ENCODE results near the gene HMOX1. TPM values are rescaled to one million over a fixed set of nuclear protein-coding genes. Genes with fewer than 3 reads are reported as not detected.

Gene HMOX1
- total and polyA plus RNA-seq, 2 of the 8 experiments (the other 6 are each of a cell fraction or from before 2014, with no cell fraction given): 25.0 to 41.6 TPM

- Histone ChIP-seq H3K9me3 (ENCODE audit: insufficient read depth in 2 of 2, low read depth in 1 of 2, low read length in 1 of 2) (no peaks in the 10 kb centered on the region), H3K79me1 (ENCODE audit: low read depth, low read length) (no peaks in the 10 kb centered on the region), H2BK15ac (ENCODE audit: low read length) (no peak overlapping the region), H3K9ac (replicated peaks in 1 of 4; ENCODE audit: extremely low read depth in 1 of 4, low read depth in 3 of 4, low read length in 3 of 4) (no peak overlapping the region), H3K4ac (replicated peaks; ENCODE audit: insufficient read length, low read depth, low read length) (no peak overlapping the region), H4K91ac (replicated peaks; ENCODE audit: insufficient read length, low read length) (no peak overlapping the region), H3K23me2 (ENCODE audit: low read depth, low read length) (peaks cover 13% of the 10 kb centered on the region; the same call in 1 of the 2 replicates), H3K27me3 (replicated peaks in 1 of 4; ENCODE audit: control insufficient read depth in 3 of 4, extremely low read depth in 1 of 4, insufficient read depth in 3 of 4, low read length in 3 of 4) (no peaks in the 10 kb centered on the region), H2AFZ (ENCODE audit: low read length) (no peak overlapping the region), H4K8ac (ENCODE audit: extremely low read depth, insufficient read depth, low read length) (no peak overlapping the region), H3K4me3 (ENCODE audit: extremely low read depth in 1 of 4, insufficient read depth in 2 of 4, low read depth in 3 of 4, low read length in 4 of 4) (no peak overlapping the region), H2AK5ac (ENCODE audit: low read depth, low read length) (no peak overlapping the region), H2BK12ac (ENCODE audit: low read depth, low read length) (no peak overlapping the region), H3K79me2 (ENCODE audit: control insufficient read depth in 1 of 2, insufficient read depth in 2 of 2, low read length in 2 of 2) (no peaks in the 10 kb centered on the region), H2BK120ac (replicated peaks; ENCODE audit: low read depth, low read length) (no peak overlapping the region), H3K56ac (replicated peaks; ENCODE audit: insufficient read length, low read depth, low read length) (no peak overlapping the region), H4K20me1 (replicated peaks in 1 of 2; ENCODE audit: control insufficient read depth in 1 of 2, insufficient read depth in 2 of 2, low read length in 2 of 2) (peaks cover 1 to 2% of the 10 kb centered on the region in 2 experiments), H3K14ac (ENCODE audit: insufficient read length) (no peak overlapping the region), H3K27ac (ENCODE audit: low read depth, low read length) (no peak overlapping the region), H4K5ac (ENCODE audit: insufficient read length, low read depth, low read length) (no peak overlapping the region), H3K18ac (ENCODE audit: extremely low read depth, low read length) (no peak overlapping the region), H3K23ac (ENCODE audit: insufficient read length) (no peak overlapping the region), H2BK5ac (ENCODE audit: low read depth, low read length) (no peak overlapping the region), H3K36me3 (ENCODE audit: control insufficient read depth in 2 of 4, insufficient read depth in 4 of 4, low read length in 3 of 4) (0 out of 8 replicates have a peak, but pooled peaks cover 0 to 3% (median 0%) of the 10 kb centered on the region in 4 experiments), H3K4me2 (ENCODE audit: insufficient read depth in 1 of 2, low read depth in 2 of 2, low read length in 2 of 2) (no peak overlapping the region), H3K4me1 (replicated peaks in 1 of 4; ENCODE audit: control insufficient read depth in 3 of 4, insufficient read depth in 4 of 4, low read length in 3 of 4) (peaks cover 0 to 9% (median under 1%) of the 10 kb centered on the region in 4 experiments; a peak in 4 of 7 replicates), H2BK20ac (ENCODE audit: low read length) (no peak overlapping the region)
- FAIRE-seq: no peak
- CTCF ChIA-PET (ENCODE audit: partially characterized antibody): interaction anchor here (1.9 kb wide), 1 partner anchor 10 kb away, joined by 4 read pairs; no protein-coding TSS in a partner anchor
- WGBS, 2 experiments (ENCODE audit: extremely low coverage in 1 of 2, insufficient coverage in 1 of 2, insufficient read length in 1 of 2, insufficient replicate concordance in 2 of 2, low coverage in 1 of 2, low lambda C conversion rate in 2 of 2, missing lambda C conversion rate in 1 of 2): 88% methylated on average over 5 of the region's 9 CpGs; no CpG with 5 or more reads in 1 of the 2 experiments
- no peak for DNase-seq (ENCODE audit: low read depth in 1 of 2, low spot score in 2 of 2)
- TF ChIP-seq CEBPB (IDR thresholded peaks at IDR 0.05; ENCODE audit: low read depth, low read length) (0 out of 2 replicates have a peak, but pooled peaks have one; percentile 4), ATF2 (IDR thresholded peaks at IDR 0.05; ENCODE audit: low read length) (no peak)
- POLR2A ChIA-PET (ENCODE audit: partially characterized antibody): interaction anchor here (0.8 to 1.7 kb wide), 7 partner anchors 8 to 74 kb away, joined by 3 to 6 read pairs (median 3); no protein-coding TSS in a partner anchor
These were observed 60.7 kb downstream of the HMOX1 start for GRCh38 chr22:35441489-35442100.
